Activated naive CD8-positive, alpha-beta T cell treated with anti-CD3 and anti-CD28 coated beads for 36 hours (primary cell): ENCODE measurements around the gene GALNT13. TPM values are rescaled to one million over a fixed set of nuclear protein-coding genes. Genes with fewer than 3 reads are reported as not detected.

Source experiments
- DNase-seq: peaks from one replicate; pipeline ENCODE4 v3.0.0; 2021
- H3K27ac Mint-ChIP-seq: one replicate; pipeline ENCODE4 v1.8.0; 2022; ENCODE audit warnings: mild to moderate bottlenecking, moderate library complexity, mixed read lengths
- H3K27me3 Mint-ChIP-seq: one replicate; pipeline ENCODE4 v1.8.0; 2022; ENCODE audit warnings: mild to moderate bottlenecking, mixed read lengths
- H3K36me3 Mint-ChIP-seq: one replicate; pipeline ENCODE4 v1.8.0; 2021; ENCODE audit warnings: mild to moderate bottlenecking, mixed read lengths
- H3K4me1 Mint-ChIP-seq: one replicate; pipeline ENCODE4 v1.8.0; 2021; ENCODE audit warnings: mixed read lengths
- H3K4me3 Mint-ChIP-seq: one replicate; pipeline ENCODE4 v1.8.0; 2022; ENCODE audit warnings: mild to moderate bottlenecking, moderate library complexity, mixed read lengths
- H3K9me3 Mint-ChIP-seq: one replicate; pipeline ENCODE4 v1.8.0; 2022; ENCODE audit warnings: mixed read lengths
- total RNA-seq, 2 experiments: library from RNA; stranded (reverse); gene quantifications; one replicate each; pipeline ENCODE4 v1.2.3, GENCODE V29; 2021

The GALNT13 gene
- total RNA-seq, 2 experiments from 2014 or later = 0.16 to 0.35 TPM

DNA sequence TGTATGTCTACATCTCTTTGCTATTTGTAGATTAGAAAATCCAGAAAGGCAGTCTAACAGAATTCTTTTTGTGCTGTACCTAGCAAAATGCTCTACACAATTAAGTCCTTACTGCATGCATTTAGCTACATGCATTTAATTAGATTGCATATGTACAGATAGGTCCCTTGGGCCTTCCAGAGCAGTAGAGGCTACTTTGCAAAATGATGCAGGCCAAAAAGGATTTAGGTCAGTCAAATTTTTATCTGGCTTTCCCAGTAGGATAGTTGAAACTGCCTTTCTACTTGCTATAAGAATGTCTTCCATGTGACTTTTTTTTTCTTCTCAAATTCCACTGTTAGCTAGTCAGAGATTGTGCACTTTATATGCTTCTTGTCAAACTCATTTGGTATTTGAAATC, 19.3 kb downstream of the GALNT13 start:
- H3K9me3 Mint-ChIP-seq = no peaks in the 10 kb centered on the region
- no peak overlapping the region for H3K27ac Mint-ChIP-seq
- DNase-seq = no peak
- no peaks in the 10 kb centered on the region for H3K36me3 Mint-ChIP-seq
- H3K4me3 Mint-ChIP-seq = no peak overlapping the region
- no peaks in the 10 kb centered on the region for H3K4me1 Mint-ChIP-seq
- H3K27me3 Mint-ChIP-seq = no peaks in the 10 kb centered on the region

DNA sequence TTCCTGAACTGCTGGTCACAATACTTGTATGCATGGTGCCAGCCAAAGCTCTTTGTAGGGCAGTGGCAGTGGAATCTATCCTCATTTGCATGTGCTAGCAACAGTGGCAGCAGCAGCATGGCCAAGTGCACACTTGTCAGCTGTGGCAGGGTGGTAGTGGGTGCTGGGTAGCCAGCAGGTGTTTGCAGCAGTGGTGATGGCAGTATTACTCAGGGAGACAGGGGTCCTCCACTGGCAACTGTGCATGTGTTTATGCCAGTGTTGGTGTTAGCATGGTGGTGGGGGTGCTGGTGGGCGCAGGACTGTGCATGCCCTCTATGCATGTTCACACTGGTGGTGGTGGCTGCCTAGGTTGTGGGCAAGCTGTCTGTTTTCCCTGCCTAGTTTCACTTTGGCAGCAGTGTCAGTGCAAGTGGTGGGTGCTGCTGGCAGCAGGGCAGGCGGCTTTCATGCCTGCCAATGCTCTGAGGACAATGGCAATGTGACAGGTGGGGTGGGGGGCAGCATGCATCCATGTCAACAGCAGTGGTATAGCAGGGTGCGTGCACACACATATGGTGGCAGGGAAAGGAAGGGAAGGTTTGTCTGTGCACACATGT, 41.2 kb downstream of the GALNT13 start:
- Mint-ChIP-seq H3K27me3 (no peaks in the 10 kb centered on the region), H3K9me3 (peaks cover 6% of the 10 kb centered on the region), H3K27ac (no peak overlapping the region), H3K36me3 (no peaks in the 10 kb centered on the region), H3K4me1 (no peaks in the 10 kb centered on the region), H3K4me3 (no peak overlapping the region)
- DNase-seq = no peak

DNA sequence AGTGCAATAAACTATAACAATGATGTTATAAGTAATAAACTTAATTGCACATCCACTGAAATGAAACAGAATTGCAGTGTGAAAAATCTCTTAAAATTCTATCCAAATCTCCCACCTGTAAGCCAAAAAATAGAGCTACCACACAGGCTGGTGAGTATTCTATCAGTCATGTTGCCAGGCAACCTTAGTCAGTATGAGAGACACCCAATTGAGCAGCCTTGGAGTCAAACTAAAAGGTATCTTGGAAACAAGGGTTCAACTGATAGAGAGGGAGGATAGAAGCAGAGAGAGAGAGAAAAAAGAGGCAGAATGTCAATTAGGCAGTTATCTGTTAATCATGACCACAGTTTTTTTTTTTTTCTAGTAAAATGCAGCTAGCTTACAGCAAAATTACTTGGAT, 45.8 kb downstream of the GALNT13 start:
- Mint-ChIP-seq H3K4me3 (no peak overlapping the region), H3K9me3 (no peaks in the 10 kb centered on the region), H3K27me3 (no peaks in the 10 kb centered on the region), H3K36me3 (no peaks in the 10 kb centered on the region), H3K27ac (no peak overlapping the region), H3K4me1 (no peaks in the 10 kb centered on the region)
- DNase-seq = no peak

DNA sequence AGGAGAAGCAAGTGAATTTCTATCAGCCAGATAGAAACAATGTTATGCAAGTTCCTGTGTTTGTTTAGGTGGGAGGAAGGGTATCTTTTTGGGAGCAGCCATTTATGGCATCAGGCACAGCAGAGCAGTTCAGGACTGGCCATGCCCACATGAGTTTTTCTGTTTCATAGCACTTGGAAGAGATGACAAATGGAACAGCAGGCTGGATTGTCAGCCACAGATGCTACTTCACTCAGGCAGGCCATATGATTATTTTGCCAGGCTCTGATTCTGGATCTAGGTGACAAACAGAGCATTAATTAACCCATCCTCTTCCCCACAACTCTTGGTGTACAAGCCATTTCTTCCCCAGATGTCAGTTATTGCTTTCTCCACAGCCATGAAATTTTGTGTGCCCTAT, 63.8 kb downstream of the GALNT13 start:
- Mint-ChIP-seq H3K4me3 (no peak overlapping the region), H3K36me3 (no peaks in the 10 kb centered on the region), H3K4me1 (no peaks in the 10 kb centered on the region), H3K27me3 (no peaks in the 10 kb centered on the region), H3K27ac (no peak overlapping the region), H3K9me3 (peaks cover 8% of the 10 kb centered on the region)
- DNase-seq = no peak

DNA sequence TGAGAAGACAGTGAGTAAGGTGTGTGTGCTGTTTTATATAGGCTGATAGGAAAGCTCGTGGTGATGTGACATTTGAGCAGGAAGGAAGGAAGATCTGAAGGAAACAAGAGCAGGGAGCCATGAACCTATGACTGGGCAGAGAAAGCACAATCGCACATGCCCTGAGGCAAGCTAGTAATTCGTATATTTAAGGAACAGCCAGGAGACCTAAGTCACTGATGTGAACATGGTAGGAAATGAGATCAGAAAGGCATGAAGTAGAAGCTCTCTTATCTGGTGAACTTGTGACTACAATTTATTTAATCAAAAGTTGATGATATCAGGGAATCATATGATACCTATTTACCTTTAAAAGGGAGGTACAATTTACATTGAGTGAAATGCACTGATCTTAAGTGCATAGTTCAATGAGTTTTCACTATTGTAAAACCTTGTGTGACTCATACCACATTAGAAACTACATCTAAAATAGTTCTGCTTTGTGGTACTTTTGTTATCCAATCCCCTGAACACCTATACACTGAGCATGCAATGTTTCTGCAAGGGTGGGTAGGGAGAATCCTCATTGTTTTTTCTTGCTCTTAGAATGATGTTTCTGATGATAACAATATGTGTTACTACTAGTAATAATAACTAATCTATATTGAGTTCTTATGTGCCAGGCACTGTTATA, 67.5 kb downstream of the GALNT13 start:
- peaks cover 3% of the 10 kb centered on the region for H3K9me3 Mint-ChIP-seq
- no peaks in the 10 kb centered on the region for H3K27me3 Mint-ChIP-seq
- H3K4me1 Mint-ChIP-seq = no peaks in the 10 kb centered on the region
- no peak for DNase-seq
- no peaks in the 10 kb centered on the region for H3K36me3 Mint-ChIP-seq
- no peak overlapping the region for H3K4me3 Mint-ChIP-seq
- H3K27ac Mint-ChIP-seq = no peak overlapping the region

DNA sequence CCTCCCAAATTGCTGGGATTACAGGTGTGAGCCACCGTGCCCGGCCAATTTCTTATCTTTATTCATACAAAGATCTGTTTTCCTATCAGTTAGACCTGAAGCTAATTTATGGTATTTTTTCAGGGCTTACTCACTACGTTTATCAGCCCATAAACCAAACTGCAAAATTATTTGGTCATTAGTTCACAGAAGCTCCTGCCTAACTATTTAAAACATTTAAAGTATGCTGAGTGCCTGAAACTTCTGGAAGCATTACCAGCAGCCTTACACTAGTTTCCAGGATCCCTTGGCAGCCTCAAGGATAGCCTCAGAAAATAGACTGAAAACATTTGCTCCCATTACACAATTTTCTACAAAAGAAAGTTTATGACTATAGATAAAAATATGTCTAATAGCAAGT, 68.8 kb downstream of the GALNT13 start:
- Mint-ChIP-seq H3K36me3 (no peaks in the 10 kb centered on the region), H3K4me3 (no peak overlapping the region), H3K9me3 (peaks cover 3% of the 10 kb centered on the region), H3K4me1 (no peaks in the 10 kb centered on the region), H3K27me3 (no peaks in the 10 kb centered on the region), H3K27ac (no peak overlapping the region)
- DNase-seq = no peak

DNA sequence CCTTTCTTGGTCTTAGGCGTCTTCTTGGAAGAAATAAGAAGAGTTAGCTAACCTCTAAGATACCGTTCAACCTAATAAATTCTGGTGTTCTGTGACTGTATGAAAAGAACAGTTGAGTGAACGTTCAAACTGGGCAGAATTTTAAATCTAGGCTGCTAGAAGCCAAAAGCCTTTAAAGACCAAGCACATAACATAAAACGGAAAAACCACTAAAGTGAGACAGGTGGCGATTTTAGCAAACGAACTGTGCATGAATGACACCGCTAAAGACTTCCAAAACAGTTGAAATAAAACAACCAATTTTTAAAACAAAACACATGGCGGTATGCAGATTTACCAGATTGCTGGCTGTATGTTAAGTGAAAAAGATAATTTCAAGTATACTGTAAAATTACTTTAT, 73.1 kb downstream of the GALNT13 start:
- Mint-ChIP-seq H3K4me3 (no peak overlapping the region), H3K4me1 (no peaks in the 10 kb centered on the region), H3K9me3 (peaks cover 3% of the 10 kb centered on the region), H3K27ac (no peak overlapping the region), H3K36me3 (no peaks in the 10 kb centered on the region), H3K27me3 (no peaks in the 10 kb centered on the region)
- no peak for DNase-seq

DNA sequence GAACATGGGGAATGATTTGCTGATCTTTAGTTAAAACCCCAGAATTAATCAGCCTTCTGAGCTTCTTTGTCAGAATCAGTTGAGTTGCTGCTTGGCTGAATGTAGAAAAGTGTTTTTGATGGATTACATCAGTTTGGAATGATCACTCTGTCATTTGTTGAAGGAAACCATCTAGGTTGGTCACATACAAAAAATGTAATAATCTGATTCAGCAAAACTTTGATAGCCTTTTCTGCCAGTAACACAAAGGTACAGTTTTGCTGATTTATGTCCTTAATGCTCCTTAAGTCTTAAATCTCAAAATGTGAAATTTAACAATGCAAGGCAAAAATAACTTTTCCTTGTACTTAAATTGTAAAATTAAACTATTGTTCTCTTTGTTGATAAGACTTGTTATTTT, 74.3 kb downstream of the GALNT13 start:
- no peaks in the 10 kb centered on the region for H3K27me3 Mint-ChIP-seq
- peaks cover 3% of the 10 kb centered on the region for H3K9me3 Mint-ChIP-seq
- H3K27ac Mint-ChIP-seq = no peak overlapping the region
- H3K4me3 Mint-ChIP-seq = no peak overlapping the region
- H3K36me3 Mint-ChIP-seq = no peaks in the 10 kb centered on the region
- no peak for DNase-seq
- no peaks in the 10 kb centered on the region for H3K4me1 Mint-ChIP-seq

DNA sequence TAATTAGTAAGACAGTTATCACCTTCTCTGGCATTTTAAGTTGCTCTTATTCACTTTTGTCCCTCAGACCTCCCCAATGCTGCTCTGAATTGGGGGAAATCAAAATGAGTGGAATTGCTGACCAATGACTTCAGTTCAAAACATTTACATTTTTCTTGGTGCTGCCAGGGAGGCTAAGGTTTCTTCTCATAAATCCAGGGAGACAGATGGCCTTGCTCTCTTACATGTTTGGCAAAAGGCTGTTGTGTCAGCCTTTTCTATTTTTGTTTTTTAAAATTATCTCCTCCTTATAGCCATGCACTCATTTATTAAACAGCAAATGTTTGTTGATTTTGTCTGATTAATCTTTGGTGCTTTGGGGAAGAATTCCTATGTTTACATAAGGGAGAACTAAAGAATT, 82.0 kb downstream of the GALNT13 start:
- no peak overlapping the region for H3K4me3 Mint-ChIP-seq
- no peak overlapping the region for H3K27ac Mint-ChIP-seq
- H3K27me3 Mint-ChIP-seq = no peaks in the 10 kb centered on the region
- no peaks in the 10 kb centered on the region for H3K9me3 Mint-ChIP-seq
- H3K36me3 Mint-ChIP-seq = no peaks in the 10 kb centered on the region
- no peak for DNase-seq
- H3K4me1 Mint-ChIP-seq = no peaks in the 10 kb centered on the region

DNA sequence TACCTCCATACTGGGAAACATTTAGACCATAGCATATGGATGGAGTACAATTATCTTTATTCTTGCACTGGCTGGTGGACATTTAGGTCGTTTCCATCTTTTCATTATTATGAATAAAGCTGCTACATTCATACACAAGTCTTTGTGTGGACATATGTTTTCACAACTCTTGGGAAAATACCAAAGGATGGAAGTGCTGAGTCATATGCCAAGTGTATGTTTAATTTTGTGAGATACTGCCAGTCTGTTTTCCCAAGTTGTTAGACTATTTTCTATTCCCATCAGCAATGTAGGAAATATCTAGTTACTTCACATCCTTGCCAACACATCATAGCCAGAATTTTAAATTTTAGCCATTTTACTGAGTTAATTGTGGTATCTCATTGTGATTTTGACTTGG, 91.5 kb downstream of the GALNT13 start:
- Mint-ChIP-seq H3K27ac (no peak overlapping the region), H3K27me3 (no peaks in the 10 kb centered on the region), H3K4me3 (no peak overlapping the region), H3K9me3 (peaks cover 7% of the 10 kb centered on the region), H3K4me1 (no peaks in the 10 kb centered on the region), H3K36me3 (no peaks in the 10 kb centered on the region)
- no peak for DNase-seq

DNA sequence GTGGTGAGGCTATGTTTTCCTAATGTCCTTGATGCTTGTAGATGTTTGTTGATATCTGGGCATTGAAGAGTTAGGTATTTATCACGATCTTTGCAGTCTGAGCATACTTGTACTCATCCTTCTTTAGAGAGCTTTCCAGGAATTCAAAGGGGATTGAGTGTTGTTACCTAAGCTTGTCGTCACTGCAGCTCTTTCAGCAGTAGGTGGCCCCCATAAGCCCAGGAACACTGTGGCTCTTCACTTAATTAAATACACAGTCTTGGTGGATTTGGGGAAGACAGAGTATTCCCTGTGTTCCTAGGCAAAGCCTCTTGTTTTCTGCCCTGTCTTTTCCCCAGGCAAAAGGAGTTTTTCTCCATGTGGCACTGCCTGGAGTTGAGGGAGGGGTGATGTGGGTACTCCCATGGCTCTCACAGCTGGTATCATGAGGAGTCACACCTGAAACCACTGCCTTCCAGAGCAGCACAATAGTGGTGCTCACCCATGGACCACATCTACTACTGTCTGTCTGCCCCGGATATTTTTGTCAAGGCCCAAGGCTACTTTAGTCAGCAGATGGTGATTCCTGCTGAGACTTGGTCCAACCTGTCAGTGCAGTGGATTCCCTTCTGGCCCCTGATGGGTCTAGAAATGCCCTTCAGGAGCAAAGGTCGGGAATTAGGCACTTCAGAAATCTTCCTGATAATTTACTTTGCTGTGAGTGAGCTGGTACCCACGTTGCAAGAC, 95.7 kb downstream of the GALNT13 start:
- H3K36me3 Mint-ChIP-seq = no peaks in the 10 kb centered on the region
- no peak overlapping the region for H3K27ac Mint-ChIP-seq
- no peak overlapping the region for H3K4me3 Mint-ChIP-seq
- H3K9me3 Mint-ChIP-seq = peaks cover 3% of the 10 kb centered on the region
- DNase-seq = no peak
- no peaks in the 10 kb centered on the region for H3K27me3 Mint-ChIP-seq
- H3K4me1 Mint-ChIP-seq = no peaks in the 10 kb centered on the region

DNA sequence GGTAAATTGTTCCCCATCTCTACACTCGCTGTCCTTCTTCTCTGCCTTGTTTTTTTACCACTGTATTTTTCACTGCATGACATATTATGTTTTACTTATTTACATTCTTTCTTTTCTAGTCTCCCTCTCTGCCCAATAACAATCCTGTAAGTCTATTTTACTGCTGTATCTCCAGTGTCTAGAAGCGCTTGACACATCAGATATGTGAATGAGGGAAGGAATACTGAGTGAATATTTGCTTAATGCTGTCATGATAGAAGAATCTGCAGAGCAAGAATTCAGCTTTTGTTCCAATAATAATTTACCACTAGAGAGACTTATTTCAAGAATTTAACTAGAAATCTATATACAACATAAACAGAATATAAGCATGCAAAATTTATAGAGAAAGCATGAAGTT, 99.5 kb downstream of the GALNT13 start:
- no peak for DNase-seq
- H3K27me3 Mint-ChIP-seq = no peaks in the 10 kb centered on the region
- H3K27ac Mint-ChIP-seq = no peak overlapping the region
- H3K36me3 Mint-ChIP-seq = no peaks in the 10 kb centered on the region
- peaks cover 3% of the 10 kb centered on the region for H3K9me3 Mint-ChIP-seq
- no peak overlapping the region for H3K4me3 Mint-ChIP-seq
- no peaks in the 10 kb centered on the region for H3K4me1 Mint-ChIP-seq

DNA sequence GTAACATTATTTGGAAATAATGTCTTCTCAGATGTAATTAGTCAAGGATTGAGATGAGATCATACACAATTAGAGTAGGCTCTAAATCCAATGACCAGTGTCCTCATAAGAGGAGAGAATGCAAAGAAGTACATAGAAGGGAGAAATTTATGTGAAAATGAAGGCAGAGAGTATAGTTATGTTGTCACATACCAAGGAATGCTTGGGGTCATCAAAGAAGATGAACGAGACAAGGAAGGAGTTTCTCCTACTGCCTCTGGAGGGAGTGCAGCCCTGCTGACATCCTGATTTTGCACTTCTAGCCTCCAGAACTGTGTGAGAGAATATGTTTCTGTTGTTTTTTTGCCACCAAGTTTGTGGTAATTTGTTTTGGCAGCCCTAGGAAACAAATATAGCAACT, 100.1 kb downstream of the GALNT13 start:
- no peaks in the 10 kb centered on the region for H3K36me3 Mint-ChIP-seq
- H3K27me3 Mint-ChIP-seq = no peaks in the 10 kb centered on the region
- H3K27ac Mint-ChIP-seq = no peak overlapping the region
- no peak overlapping the region for H3K4me3 Mint-ChIP-seq
- no peaks in the 10 kb centered on the region for H3K9me3 Mint-ChIP-seq
- H3K4me1 Mint-ChIP-seq = no peaks in the 10 kb centered on the region
- DNase-seq = no peak

DNA sequence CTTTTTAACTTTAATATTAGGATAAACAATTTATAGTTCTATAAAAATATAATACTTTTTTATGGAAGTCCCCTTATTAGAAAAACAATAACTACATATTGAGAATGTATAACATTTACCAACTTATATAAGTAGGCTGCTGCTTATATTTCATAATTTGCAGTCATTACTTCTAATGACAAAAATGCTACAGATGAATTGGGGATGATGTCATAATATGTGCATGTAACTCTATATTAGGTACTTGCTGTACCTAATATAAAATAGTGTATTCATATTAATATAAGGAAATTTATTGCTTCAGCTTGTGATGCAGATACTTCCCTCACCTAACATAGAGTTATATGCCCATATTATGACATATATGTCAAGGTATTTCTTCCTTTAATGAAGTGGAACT, 100.7 kb downstream of the GALNT13 start:
- DNase-seq = no peak
- no peak overlapping the region for H3K4me3 Mint-ChIP-seq
- no peaks in the 10 kb centered on the region for H3K9me3 Mint-ChIP-seq
- no peaks in the 10 kb centered on the region for H3K27me3 Mint-ChIP-seq
- H3K36me3 Mint-ChIP-seq = no peaks in the 10 kb centered on the region
- H3K27ac Mint-ChIP-seq = no peak overlapping the region
- no peaks in the 10 kb centered on the region for H3K4me1 Mint-ChIP-seq

DNA sequence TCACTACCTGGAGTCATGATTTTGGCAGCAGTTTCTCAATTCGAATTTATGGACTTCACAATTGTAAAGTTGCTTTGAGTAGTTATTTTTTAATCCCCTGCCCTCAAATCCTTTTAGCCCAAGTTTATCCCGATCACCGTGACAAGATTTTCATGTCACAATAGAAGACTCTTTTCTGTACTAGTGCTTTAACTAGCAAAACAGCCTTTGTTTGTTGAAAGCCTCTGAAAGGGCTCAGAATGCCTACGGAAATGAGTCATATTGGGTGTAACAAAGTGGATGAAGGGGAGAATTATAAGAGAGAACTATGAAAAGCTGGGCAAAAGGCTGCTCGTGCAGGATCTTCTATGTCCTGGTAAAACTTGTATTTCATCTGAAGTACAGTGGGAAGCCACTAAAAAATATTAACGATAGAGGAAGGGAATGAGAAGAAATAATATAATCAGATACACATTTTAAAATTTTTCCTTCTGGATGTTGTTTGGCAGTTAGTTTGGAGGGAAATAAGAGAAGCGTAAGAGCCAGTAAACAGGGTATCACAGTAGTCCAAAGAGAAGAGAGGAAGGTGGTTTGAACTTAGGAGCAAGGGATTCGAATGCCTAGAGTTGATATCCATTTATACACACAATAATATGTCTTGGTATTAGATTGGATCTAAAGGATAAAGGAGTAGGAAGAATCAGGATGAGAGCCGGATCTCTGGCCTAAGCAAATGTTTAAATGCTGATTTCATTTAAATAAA, 114.9 kb downstream of the GALNT13 start:
- Mint-ChIP-seq H3K4me1 (no peaks in the 10 kb centered on the region), H3K36me3 (no peaks in the 10 kb centered on the region), H3K4me3 (no peak overlapping the region), H3K27ac (no peak overlapping the region), H3K27me3 (no peaks in the 10 kb centered on the region), H3K9me3 (no peaks in the 10 kb centered on the region)
- DNase-seq = no peak
